MCF 10A (cell line): ENCODE measurements around the gene LINGO1. TPM values are rescaled to one million over a fixed set of nuclear protein-coding genes. Genes with fewer than 3 reads are reported as not detected.

Experiments
- BruUV-seq: library from RNA; stranded (reverse); fragments of 400-500 nt; replicated peaks from 2 replicates; lab custom pipeline; 2021; lab: Mats Ljungman, UMichigan
- CTCF ChIA-PET: fragments of 300-600 bp; sonication (Branson Sonifier 250); formaldehyde crosslinking; extraction: SDS; loops from one replicate; lab custom pipeline; 2021; ENCODE audit warnings: antibody characterized with exemption, inconsistent platforms; lab: Yijun Ruan, JAX
- POLR2A ChIA-PET: fragments of 300-600, 350-650 bp; sonication (Branson Sonifier 250); formaldehyde crosslinking; extraction: SDS; loops from one replicate; lab custom pipeline; 2020; ENCODE audit warnings: antibody characterized with exemption, inconsistent platforms; lab: Yijun Ruan, JAX
- DNase-seq: peaks from one replicate; pipeline ENCODE4 v3.0.0-alpha.2; 2018; ENCODE audit not compliant: unreplicated experiment
- H3K27ac Mint-ChIP-seq: one replicate; pipeline ENCODE4 v1.8.0; 2022; ENCODE audit warnings: mild to moderate bottlenecking, low read depth, mixed read lengths; ENCODE audit not compliant: unreplicated experiment
- H3K27me3 Mint-ChIP-seq: one replicate; pipeline ENCODE4 v1.8.0; 2022; ENCODE audit warnings: mixed read lengths; ENCODE audit not compliant: insufficient read depth, unreplicated experiment
- H3K36me3 Mint-ChIP-seq: one replicate; pipeline ENCODE4 v1.8.0; 2022; ENCODE audit warnings: mild to moderate bottlenecking, moderate library complexity, mixed read lengths; ENCODE audit not compliant: insufficient read depth, unreplicated experiment
- H3K4me1 Mint-ChIP-seq: one replicate; pipeline ENCODE4 v1.8.0; 2022; ENCODE audit warnings: mixed read lengths; ENCODE audit not compliant: insufficient read depth, unreplicated experiment
- H3K4me3 Mint-ChIP-seq: one replicate; pipeline ENCODE4 v1.8.0; 2022; ENCODE audit warnings: mild to moderate bottlenecking, moderate library complexity, mixed read lengths; ENCODE audit not compliant: unreplicated experiment
- H3K9me3 Mint-ChIP-seq: one replicate; pipeline ENCODE4 v1.8.0; 2022; ENCODE audit warnings: mixed read lengths; ENCODE audit not compliant: unreplicated experiment
- CTCF ChIP-seq: fragments of 200-600 bp; IDR thresholded peaks from one replicate; pipeline ENCODE4 v1.8.0; 2022; ENCODE audit warnings: antibody characterized with exemption, mild to moderate bottlenecking; ENCODE audit not compliant: unreplicated experiment
- intact Hi-C: fragments of 100-400 bp; cut with micrococcal nuclease; formaldehyde crosslinking; loops from 2 replicates; pipeline ENCODE4 v1.14.1; 2022
- total RNA-seq: library from RNA; stranded (reverse); gene quantifications from 2 replicates; pipeline ENCODE4 v1.2.3, GENCODE V29; 2022

Gene LINGO1
- total RNA-seq, 1 experiment from 2014 or later, result not detected

GRCh38 chr15:77565378-77565915 is 67.3 kb downstream of the LINGO1 start:
- ChIA-PET CTCF (interaction anchor here (0.6 to 0.7 kb wide), 2 partner anchors 16 to 288 kb away, joined by 3 to 4 read pairs; no protein-coding TSS in a partner anchor), POLR2A (no interaction called here)
- H3K9me3 Mint-ChIP-seq, result no peaks in the 10 kb centered on the region
- H3K4me3 Mint-ChIP-seq, result no peak overlapping the region
- no peak for DNase-seq
- H3K4me1 Mint-ChIP-seq, result no peaks in the 10 kb centered on the region
- no peak for TF ChIP-seq CTCF
- intact Hi-C loops, result no loop called here
- BruUV-seq, result no TSS peak
- no peak overlapping the region for H3K27ac Mint-ChIP-seq
- H3K36me3 Mint-ChIP-seq, result no peaks in the 10 kb centered on the region
- H3K27me3 Mint-ChIP-seq, result peaks cover 14% of the 10 kb centered on the region

GRCh38 chr15:77564938-77565337 is 67.8 kb downstream of the LINGO1 start:
- ChIA-PET CTCF (no interaction called here), POLR2A (no interaction called here)
- TF ChIP-seq CTCF, result no peak
- Mint-ChIP-seq H3K4me1 (no peaks in the 10 kb centered on the region), H3K27me3 (peaks cover 19% of the 10 kb centered on the region), H3K27ac (no peak overlapping the region), H3K4me3 (no peak overlapping the region), H3K9me3 (no peaks in the 10 kb centered on the region), H3K36me3 (no peaks in the 10 kb centered on the region)
- BruUV-seq, result no TSS peak
- intact Hi-C loops, result no loop called here
- no peak for DNase-seq

- no TSS peak for BruUV-seq
- H3K27ac Mint-ChIP-seq, result no peak overlapping the region
- H3K36me3 Mint-ChIP-seq, result no peaks in the 10 kb centered on the region
- H3K4me3 Mint-ChIP-seq, result no peak overlapping the region
- H3K9me3 Mint-ChIP-seq, result no peaks in the 10 kb centered on the region
- ChIA-PET POLR2A (no interaction called here), CTCF (no interaction called here)
- intact Hi-C loops, result no loop called here
- TF ChIP-seq CTCF, result no peak
- DNase-seq, result no peak
- no peaks in the 10 kb centered on the region for H3K4me1 Mint-ChIP-seq
- peaks cover 25% of the 10 kb centered on the region for H3K27me3 Mint-ChIP-seq
Observed at GRCh38 chr15:77564341-77564740, 68.4 kb downstream of the LINGO1 start.

- H3K27ac Mint-ChIP-seq, result no peak overlapping the region
- no peak for TF ChIP-seq CTCF
- BruUV-seq, result no TSS peak
- ChIA-PET POLR2A (no interaction called here), CTCF (no interaction called here)
- intact Hi-C loops, result no loop called here
- H3K27me3 Mint-ChIP-seq, result peaks cover 31% of the 10 kb centered on the region
- H3K36me3 Mint-ChIP-seq, result no peaks in the 10 kb centered on the region
- DNase-seq, result no peak
- H3K9me3 Mint-ChIP-seq, result no peaks in the 10 kb centered on the region
- H3K4me3 Mint-ChIP-seq, result no peak overlapping the region
- no peaks in the 10 kb centered on the region for H3K4me1 Mint-ChIP-seq
Observed at GRCh38 chr15:77563623-77564156, 69.0 kb downstream of the LINGO1 start.

Other genes starting within 250 kb of the LINGO1 start
- gene PEAK1, start 212.8 kb downstream of the LINGO1 start, total RNA-seq, result 17.5 and 20.0 TPM in 2 replicates
- gene HMG20A, start 212.0 kb downstream of the LINGO1 start, total RNA-seq, result 39.7 and 40.1 TPM in 2 replicates